HUES6 (cell line): ENCODE results near the gene GLTP.

ENCODE experiments used
- H3K27ac ChIP-seq: 2 replicates; pipeline ENCODE4 v1.7.0; 2013; ENCODE audit warnings: low read depth, mild to moderate bottlenecking, low read length, inconsistent platforms
- H3K27me3 ChIP-seq: 2 replicates; pipeline ENCODE4 v1.6.1; 2013; ENCODE audit warnings: low read length; ENCODE audit not compliant: control insufficient read depth, insufficient read depth
- H3K36me3 ChIP-seq: 2 replicates; pipeline ENCODE4 v1.6.1; 2013; ENCODE audit warnings: low read length; ENCODE audit not compliant: control insufficient read depth, insufficient read depth
- H3K4me1 ChIP-seq: 2 replicates; pipeline ENCODE4 v1.6.1; 2013; ENCODE audit warnings: low read length; ENCODE audit not compliant: control insufficient read depth, insufficient read depth
- H3K4me3 ChIP-seq: 2 replicates; pipeline ENCODE4 v1.5.1; 2013; ENCODE audit warnings: low read depth, low read length
- H3K9ac ChIP-seq: one replicate; pipeline ENCODE4 v1.6.1; 2013; ENCODE audit warnings: mild to moderate bottlenecking, low read length
- H3K9me3 ChIP-seq: 2 replicates; pipeline ENCODE4 v1.6.1; 2013; ENCODE audit warnings: low read depth, low read length; ENCODE audit not compliant: control insufficient read depth, insufficient read depth

GLTP gene

GRCh38 chr12:109920261-109920780 is 40.0 kb upstream of the GLTP start:
- H3K36me3 ChIP-seq = peaks cover 53% of the 10 kb centered on the region

GRCh38 chr12:109919456-109919855 is 39.1 kb upstream of the GLTP start:
- Histone ChIP-seq H3K4me3 (no peak overlapping the region), H3K9ac (no peak overlapping the region), H3K4me1 (no peaks in the 10 kb centered on the region), H3K9me3 (0 out of 2 replicates have a peak, but pooled peaks cover 4% of the 10 kb centered on the region), H3K27me3 (no peaks in the 10 kb centered on the region), H3K27ac (no peak overlapping the region), H3K36me3 (peaks cover 62% of the 10 kb centered on the region)

More at GRCh38 chr12:109920261-109920780, 40.0 kb upstream of the GLTP start:
- Histone ChIP-seq H3K4me3 (no peak overlapping the region), H3K9ac (no peak overlapping the region), H3K27ac (no peak overlapping the region), H3K27me3 (no peaks in the 10 kb centered on the region), H3K4me1 (no peaks in the 10 kb centered on the region), H3K9me3 (0 out of 2 replicates have a peak, but pooled peaks cover 4% of the 10 kb centered on the region)

GRCh38 chr12:109916045-109916444 is 35.7 kb upstream of the GLTP start:
- Histone ChIP-seq H3K4me3 (no peak overlapping the region), H3K36me3 (peaks cover 88% of the 10 kb centered on the region), H3K27me3 (no peaks in the 10 kb centered on the region), H3K9ac (no peak overlapping the region), H3K9me3 (0 out of 2 replicates have a peak, but pooled peaks cover 4% of the 10 kb centered on the region), H3K4me1 (no peaks in the 10 kb centered on the region), H3K27ac (no peak overlapping the region)

- Histone ChIP-seq H3K9me3 (0 out of 2 replicates have a peak, but pooled peaks cover 4% of the 10 kb centered on the region), H3K27me3 (no peaks in the 10 kb centered on the region), H3K4me1 (no peaks in the 10 kb centered on the region), H3K36me3 (peaks cover 82% of the 10 kb centered on the region), H3K9ac (no peak overlapping the region), H3K27ac (no peak overlapping the region), H3K4me3 (no peak overlapping the region)
Measured at GRCh38 chr12:109915171-109916040, 35.1 kb upstream of the GLTP start.

- H3K9ac ChIP-seq = no peak overlapping the region
- H3K36me3 ChIP-seq = peaks cover 81% of the 10 kb centered on the region
Measured at GRCh38 chr12:109914461-109914860, 34.1 kb upstream of the GLTP start.

GRCh38 chr12:109912855-109913321 is 32.5 kb upstream of the GLTP start:
- no peak overlapping the region for H3K4me3 ChIP-seq
- H3K4me1 ChIP-seq = no peaks in the 10 kb centered on the region
- no peak overlapping the region for H3K9ac ChIP-seq
- peaks cover 80% of the 10 kb centered on the region for H3K36me3 ChIP-seq
- no peaks in the 10 kb centered on the region for H3K9me3 ChIP-seq
- no peak overlapping the region for H3K27ac ChIP-seq
- H3K27me3 ChIP-seq = no peaks in the 10 kb centered on the region

More at GRCh38 chr12:109914461-109914860, 34.1 kb upstream of the GLTP start:
- H3K27me3 ChIP-seq = no peaks in the 10 kb centered on the region
- no peaks in the 10 kb centered on the region for H3K4me1 ChIP-seq
- no peaks in the 10 kb centered on the region for H3K9me3 ChIP-seq
- no peak overlapping the region for H3K4me3 ChIP-seq
- H3K27ac ChIP-seq = no peak overlapping the region

GRCh38 chr12:109910969-109911348 is 30.6 kb upstream of the GLTP start:
- Histone ChIP-seq H3K27me3 (no peaks in the 10 kb centered on the region), H3K9me3 (no peaks in the 10 kb centered on the region), H3K4me1 (no peaks in the 10 kb centered on the region), H3K36me3 (peaks cover 80% of the 10 kb centered on the region), H3K27ac (no peak overlapping the region), H3K9ac (no peak overlapping the region), H3K4me3 (no peak overlapping the region)

- H3K27ac ChIP-seq = no peak overlapping the region
- H3K4me1 ChIP-seq = no peaks in the 10 kb centered on the region
- peaks cover under 1% of the 10 kb centered on the region; the same call in 1 of the 2 replicates for H3K27me3 ChIP-seq
- H3K9ac ChIP-seq = no peak overlapping the region
- H3K4me3 ChIP-seq = no peak overlapping the region
- H3K36me3 ChIP-seq = peaks cover 80% of the 10 kb centered on the region
- no peaks in the 10 kb centered on the region for H3K9me3 ChIP-seq
Measured at GRCh38 chr12:109910254-109910968, 30.1 kb upstream of the GLTP start.

GRCh38 chr12:109905301-109905700 is 25.0 kb upstream of the GLTP start:
- H3K9ac ChIP-seq = no peak overlapping the region
- no peak overlapping the region for H3K27ac ChIP-seq
- peaks cover 19% of the 10 kb centered on the region for H3K4me1 ChIP-seq
- peaks cover 41% of the 10 kb centered on the region; the same call in 1 of the 2 replicates for H3K27me3 ChIP-seq
- no peak overlapping the region for H3K4me3 ChIP-seq
- peaks cover 71% of the 10 kb centered on the region for H3K36me3 ChIP-seq
- H3K9me3 ChIP-seq = no peaks in the 10 kb centered on the region

GRCh38 chr12:109902891-109903418 is 22.6 kb upstream of the GLTP start:
- H3K36me3 ChIP-seq = peaks cover 53% of the 10 kb centered on the region
- H3K4me3 ChIP-seq = no peak overlapping the region
- H3K4me1 ChIP-seq = peaks cover 19% of the 10 kb centered on the region
- peaks cover 62% of the 10 kb centered on the region for H3K27me3 ChIP-seq
- no peaks in the 10 kb centered on the region for H3K9me3 ChIP-seq
- H3K27ac ChIP-seq = no peak overlapping the region
- no peak overlapping the region for H3K9ac ChIP-seq
